Neural cell (in vitro differentiated cells): ENCODE measurements around the gene TNIP1. TPM values are rescaled to one million over a fixed set of nuclear protein-coding genes. Genes with fewer than 3 reads are reported as not detected.

Source experiments
- H2AFZ ChIP-seq: fragments of 200-600, 300-800 bp; sonication (generic), shearing (Covaris generic); 2 replicates; pipeline ENCODE4 v1.6.0; 2014; ENCODE audit warnings: low read depth, mild to moderate bottlenecking, antibody characterized with exemption, low read length, moderate library complexity
- H3F3A ChIP-seq: fragments of 200-600 bp; shearing (Covaris generic); 2 replicates; pipeline ENCODE4 v1.6.1; 2016; ENCODE audit warnings: mild to moderate bottlenecking, moderate library complexity, mixed read lengths, antibody characterized with exemption, low read length; ENCODE audit not compliant: insufficient read depth, poor library complexity, severe bottlenecking
- H3K27ac ChIP-seq: fragments of 200-600, 300-800 bp; sonication (generic), shearing (Covaris generic); 2 replicates; pipeline ENCODE4 v1.5.1; 2014; ENCODE audit warnings: mild to moderate bottlenecking, low read length, moderate library complexity
- H3K27me3 ChIP-seq: fragments of 300-800, 200-600 bp; sonication (generic), shearing (Covaris generic); 2 replicates; pipeline ENCODE4 v1.6.0; 2014; ENCODE audit warnings: mild to moderate bottlenecking, low read depth, low read length, moderate library complexity; ENCODE audit not compliant: insufficient read depth
- H3K36me3 ChIP-seq: fragments of 300-800, 200-600 bp; sonication (generic), shearing (Covaris generic); 2 replicates; pipeline ENCODE4 v1.5.1; 2014; ENCODE audit warnings: mild to moderate bottlenecking, antibody characterized with exemption, low read length, moderate library complexity; ENCODE audit not compliant: insufficient read depth
- H3K4me2 ChIP-seq: fragments of 300-800, 200-600 bp; sonication (generic), shearing (Covaris generic); 2 replicates; pipeline ENCODE4 v1.6.0; 2014; ENCODE audit warnings: mild to moderate bottlenecking, low read length
- H3K4me3 ChIP-seq: fragments of 300-800, 200-600 bp; sonication (generic), shearing (Covaris generic); 2 replicates; pipeline ENCODE4 v1.5.1; 2014; ENCODE audit warnings: mild to moderate bottlenecking, low read length, moderate library complexity
- H3K79me2 ChIP-seq: fragments of 200-600 bp; shearing (Covaris generic); replicated peaks from 2 replicates; pipeline ENCODE4 v1.6.0; 2014; ENCODE audit warnings: mild to moderate bottlenecking, low read length, moderate library complexity; ENCODE audit not compliant: insufficient read depth
- H3K9ac ChIP-seq: fragments of 300-800, 200-600 bp; sonication (generic), shearing (Covaris generic); 2 replicates; pipeline ENCODE4 v1.6.1; 2016; ENCODE audit warnings: mild to moderate bottlenecking, low read length, mixed read lengths
- H3K9me2 ChIP-seq: fragments of 200-600 bp; shearing (Covaris generic); 2 replicates; pipeline ENCODE4 v1.6.1; 2016; ENCODE audit warnings: mild to moderate bottlenecking, low read length, mixed read lengths; ENCODE audit not compliant: insufficient read depth
- H3K9me3 ChIP-seq: fragments of 200-600, 300-800 bp; sonication (generic), shearing (Covaris generic); 2 replicates; pipeline ENCODE4 v1.6.1; 2016; ENCODE audit warnings: mild to moderate bottlenecking, mixed run types, low read length, moderate library complexity, mixed read lengths
- H4K20me1 ChIP-seq: fragments of 200-600 bp; shearing (Covaris generic); 2 replicates; pipeline ENCODE4 v1.6.1; 2016; ENCODE audit warnings: mild to moderate bottlenecking, mixed run types; ENCODE audit not compliant: insufficient read depth
- CTCF ChIP-seq: fragments of 450-650 bp; IDR thresholded peaks from 2 replicates; pipeline ENCODE4 v1.5.1; 2014; ENCODE audit warnings: antibody characterized with exemption, mild to moderate bottlenecking, moderate library complexity; ENCODE audit not compliant: poor library complexity, severe bottlenecking
- EP300 ChIP-seq: fragments of 450-650 bp; conservative IDR thresholded peaks from 2 replicates; pipeline ENCODE4 v1.6.1; 2014; ENCODE audit warnings: antibody characterized with exemption, mild to moderate bottlenecking, moderate library complexity; ENCODE audit not compliant: poor library complexity, severe bottlenecking
- EZH2 ChIP-seq: fragments of 200-600, 300-800 bp; shearing (Covaris generic), sonication (generic); IDR thresholded peaks from 2 replicates; pipeline ENCODE4 v1.6.1; 2014; ENCODE audit warnings: antibody characterized with exemption, low read length, borderline replicate concordance, mild to moderate bottlenecking; ENCODE audit not compliant: insufficient read depth, poor library complexity, severe bottlenecking
- MXI1 ChIP-seq: fragments of 450-650 bp; conservative IDR thresholded peaks from 2 replicates; pipeline ENCODE4 v1.6.1; 2014; ENCODE audit warnings: antibody characterized with exemption, mild to moderate bottlenecking; ENCODE audit not compliant: poor library complexity, severe bottlenecking
- POLR2AphosphoS5 ChIP-seq: IDR thresholded peaks from 2 replicates; pipeline ENCODE4 v1.6.1; 2012
- RAD21 ChIP-seq: fragments of 450-650 bp; conservative IDR thresholded peaks from 2 replicates; pipeline ENCODE4 v1.6.1; 2014; ENCODE audit warnings: antibody characterized with exemption, mild to moderate bottlenecking, moderate library complexity
- REST ChIP-seq: IDR thresholded peaks from 2 replicates; pipeline ENCODE4 v1.6.1; 2012; ENCODE audit warnings: borderline replicate concordance
- SMC3 ChIP-seq: fragments of 450-650 bp; conservative IDR thresholded peaks from 2 replicates; pipeline ENCODE4 v1.6.1; 2014; ENCODE audit warnings: antibody characterized with exemption, mild to moderate bottlenecking, moderate library complexity; ENCODE audit not compliant: poor library complexity
- TAF1 ChIP-seq: IDR thresholded peaks from 2 replicates; pipeline ENCODE4 v1.6.1; 2012; ENCODE audit warnings: low read depth
- polyA plus RNA-seq: library from polyadenylated mRNA; depleted of rRNA; stranded (reverse); fragments of >200 nt; gene quantifications from 2 replicates; pipeline ENCODE4 v1.2.3, GENCODE V29; 2014

The TNIP1 gene
- polyA plus RNA-seq, 1 donor from 2014 or later = 3.3 TPM

- TF ChIP-seq RAD21 = no peak
- TF ChIP-seq EZH2 = no peak
- no peak overlapping the region for H2AFZ ChIP-seq
- no peak overlapping the region for H3K4me3 ChIP-seq
- no peak overlapping the region for H3K4me2 ChIP-seq
- no peak overlapping the region for H3K9ac ChIP-seq
- no peak overlapping the region for H3K27ac ChIP-seq
- H4K20me1 ChIP-seq = no peaks in the 10 kb centered on the region
- peaks cover 20% of the 10 kb centered on the region for H3K36me3 ChIP-seq
- H3F3A ChIP-seq = no peaks in the 10 kb centered on the region
- H3K27me3 ChIP-seq = no peaks in the 10 kb centered on the region
- H3K9me3 ChIP-seq = no peaks in the 10 kb centered on the region
- no peaks in the 10 kb centered on the region for H3K9me2 ChIP-seq
- no peaks in the 10 kb centered on the region for H3K79me2 ChIP-seq
Measured at GRCh38 chr5:151127926-151128325, 47.1 kb upstream of the TNIP1 start.

GRCh38 chr5:151126199-151126645 lies 45.4 kb upstream of the TNIP1 start:
- H3K4me3 ChIP-seq = no peak overlapping the region
- H3K9me2 ChIP-seq = no peaks in the 10 kb centered on the region
- H3F3A ChIP-seq = no peaks in the 10 kb centered on the region
- H3K9me3 ChIP-seq = no peaks in the 10 kb centered on the region
- no peak overlapping the region for H3K9ac ChIP-seq
- H2AFZ ChIP-seq = no peak overlapping the region
- H3K79me2 ChIP-seq = no peaks in the 10 kb centered on the region
- TF ChIP-seq CTCF (peak; percentile 87), SMC3 (peak; percentile 96), RAD21 (peak; percentile 83), EP300 (no peak)
- no peaks in the 10 kb centered on the region for H4K20me1 ChIP-seq
- no peak overlapping the region for H3K27ac ChIP-seq
- no peaks in the 10 kb centered on the region for H3K27me3 ChIP-seq
- no peak overlapping the region for H3K4me2 ChIP-seq
- H3K36me3 ChIP-seq = peaks cover 21% of the 10 kb centered on the region

- Histone ChIP-seq H3K4me3 (no peak overlapping the region), H3K27me3 (no peaks in the 10 kb centered on the region), H4K20me1 (no peaks in the 10 kb centered on the region), H3K79me2 (no peaks in the 10 kb centered on the region), H3K27ac (no peak overlapping the region), H2AFZ (no peak overlapping the region), H3F3A (no peaks in the 10 kb centered on the region), H3K9me2 (no peaks in the 10 kb centered on the region), H3K9me3 (no peaks in the 10 kb centered on the region), H3K4me2 (no peak overlapping the region), H3K9ac (no peak overlapping the region), H3K36me3 (peaks cover 23% of the 10 kb centered on the region)
- TF ChIP-seq CTCF (no peak), TAF1 (no peak), EZH2 (no peak), REST (no peak), SMC3 (no peak), EP300 (no peak), RAD21 (no peak), POLR2AphosphoS5 (no peak), MXI1 (no peak)
Measured at GRCh38 chr5:151125421-151125820, 44.6 kb upstream of the TNIP1 start.
